Eye (tissue), 1 donor: ENCODE data around the gene MTFMT.
"Not testable (repeated sequence)": the region's sequence is repeated elsewhere in the genome, so short reads cannot be mapped to it uniquely, and the experiment has no call there.

Source experiments
- DNase-seq: peaks from one replicate; pipeline ENCODE4 v3.0.0-alpha.2; 2015

Gene MTFMT

GRCh38 chr15:65034719-65035118 is 5.3 kb upstream of the MTFMT start:
- no peak for DNase-seq

DNA sequence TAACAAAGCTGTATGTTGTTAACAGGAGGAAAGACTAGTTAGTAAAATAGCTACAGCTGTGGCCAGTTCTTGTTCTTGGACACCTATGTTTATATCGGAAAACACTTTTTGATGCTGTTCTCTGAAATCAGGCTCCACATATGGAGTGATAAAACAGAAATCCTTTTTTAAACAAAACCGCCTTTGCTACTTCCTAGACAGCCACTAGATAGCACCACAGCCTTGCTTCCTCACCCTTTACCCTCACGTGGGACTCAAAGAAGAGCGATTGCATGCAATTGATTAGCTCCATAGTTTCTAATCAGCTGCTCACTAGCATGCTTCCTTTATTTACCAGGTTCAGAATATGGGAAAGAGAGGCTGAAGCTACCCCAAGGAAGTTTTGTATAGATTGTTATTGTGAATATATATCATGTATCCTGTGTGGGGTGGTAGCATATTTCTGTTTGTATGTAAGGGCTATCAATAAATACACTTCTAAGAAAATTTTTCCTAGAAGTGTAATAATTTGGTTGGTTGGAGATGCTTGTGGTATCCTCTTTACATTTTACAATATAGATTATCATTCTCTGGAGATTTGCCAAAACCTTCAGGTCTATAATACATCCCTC is 4.3 kb upstream of the MTFMT start:
- peak; percentile 69 for DNase-seq

GRCh38 chr15:65032801-65033537 is 3.5 kb upstream of the MTFMT start:
- DNase-seq: peak; percentile 82

DNA sequence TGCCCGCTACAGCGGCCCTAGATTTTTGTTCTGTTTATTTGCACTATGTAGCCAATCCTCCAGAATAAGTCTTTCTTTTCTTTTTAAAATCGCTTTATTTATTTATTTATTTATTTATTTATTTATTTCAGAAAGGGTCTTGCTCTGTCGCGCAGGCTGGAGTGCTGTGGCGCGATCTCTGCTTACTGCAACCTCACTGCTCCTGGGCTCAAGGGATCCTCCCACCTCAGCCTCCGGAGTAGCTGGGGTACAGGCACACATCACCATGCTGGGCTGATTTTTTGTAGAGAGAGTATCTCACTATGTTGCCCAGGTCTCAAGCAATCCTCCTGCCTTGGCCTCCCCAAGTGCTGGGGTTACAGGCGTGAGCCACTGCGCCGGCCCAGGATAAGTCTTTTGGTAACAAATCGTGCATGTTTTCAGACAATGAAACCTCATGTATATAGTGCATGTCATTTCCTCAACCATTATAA is 333 bp upstream of the MTFMT start:
- no peak for DNase-seq

DNA sequence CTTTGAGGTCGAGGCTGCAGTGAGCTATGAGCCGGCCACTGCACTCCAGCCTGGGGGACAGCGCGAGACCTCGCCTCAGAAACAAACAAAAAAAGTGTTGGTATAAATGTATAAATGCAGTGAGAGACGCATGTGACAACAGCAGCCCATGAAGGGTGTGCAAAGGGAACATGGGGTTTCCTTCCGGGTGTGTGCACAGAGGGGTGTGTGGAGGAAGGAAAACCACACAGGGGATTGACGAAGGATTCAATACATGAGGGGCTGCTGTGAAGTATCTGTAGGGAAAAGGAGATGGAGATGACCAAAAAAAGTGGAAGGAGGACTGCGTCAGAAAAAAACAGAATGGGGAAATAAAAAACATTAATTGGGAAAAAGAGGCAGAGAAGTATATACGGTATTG is 1.1 kb downstream of the MTFMT start:
- no peak for DNase-seq

- DNase-seq: no peak
Observed at GRCh38 chr15:65027593-65027992, 1.8 kb downstream of the MTFMT start.

- no peak for DNase-seq
Observed at GRCh38 chr15:65026756-65027155, 2.7 kb downstream of the MTFMT start.

GRCh38 chr15:65021488-65021887 is 8.0 kb downstream of the MTFMT start:
- no peak for DNase-seq

- DNase-seq: no peak
Observed at GRCh38 chr15:65020419-65020818, 9.0 kb downstream of the MTFMT start.

- DNase-seq: not testable (repeated sequence)
Observed at GRCh38 chr15:65011198-65011597, 18.2 kb downstream of the MTFMT start.

DNA sequence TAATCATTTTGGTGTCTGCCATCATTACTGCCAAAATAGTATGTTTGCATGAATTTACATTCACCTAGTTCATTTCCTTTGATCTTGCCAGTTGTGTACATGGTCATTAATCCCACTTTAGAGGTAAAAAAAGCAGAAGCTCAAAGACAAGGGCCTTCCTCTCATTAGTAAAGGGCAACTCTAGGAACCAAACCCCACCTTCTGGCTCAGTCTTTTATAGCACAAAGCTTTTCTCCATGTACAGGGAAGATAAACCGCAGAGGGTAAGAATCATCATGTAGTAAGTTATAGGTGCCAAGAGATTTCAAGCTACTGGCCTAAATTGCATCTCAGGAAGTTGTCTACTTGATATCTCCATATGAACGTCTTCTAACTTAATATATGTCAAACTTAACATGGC is 20.5 kb downstream of the MTFMT start:
- no peak for DNase-seq

- no peak for DNase-seq
Observed at GRCh38 chr15:65006876-65007275, 22.6 kb downstream of the MTFMT start.

- DNase-seq: no peak
Observed at GRCh38 chr15:65004993-65005392, 24.4 kb downstream of the MTFMT start.

DNA sequence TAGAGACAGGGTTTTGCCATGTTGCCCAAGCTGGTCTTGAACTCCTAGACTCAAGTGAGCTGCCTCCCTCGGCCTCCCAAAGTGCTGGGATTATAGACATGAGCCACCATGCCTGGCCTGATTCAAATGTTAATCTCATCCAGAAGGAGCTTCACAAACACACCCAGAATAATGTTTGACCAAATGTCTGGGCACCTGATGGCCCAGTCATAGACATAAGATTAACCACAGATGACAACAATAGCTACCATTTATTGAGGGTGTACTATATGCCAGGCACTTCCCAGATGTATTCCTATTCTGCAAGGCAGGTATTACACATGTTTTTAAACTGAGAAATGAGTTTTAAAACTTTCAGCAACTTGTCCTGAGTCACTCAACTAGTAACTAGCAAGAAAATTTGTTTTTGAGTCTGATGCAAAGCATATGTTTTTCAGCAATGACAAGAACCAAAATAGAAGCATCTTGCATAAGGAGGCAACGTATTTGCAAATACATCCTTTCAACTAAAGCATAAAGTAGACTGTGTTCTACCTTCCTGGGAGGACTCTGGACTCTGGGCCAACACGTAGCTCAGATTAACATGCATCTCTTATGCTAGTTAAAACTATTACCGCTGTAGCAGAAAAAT is 31.6 kb downstream of the MTFMT start:
- no peak for DNase-seq

GRCh38 chr15:64997066-64997465 is 32.4 kb downstream of the MTFMT start:
- no peak for DNase-seq

- no peak for DNase-seq
Observed at GRCh38 chr15:64993290-64993689, 36.1 kb downstream of the MTFMT start.

DNA sequence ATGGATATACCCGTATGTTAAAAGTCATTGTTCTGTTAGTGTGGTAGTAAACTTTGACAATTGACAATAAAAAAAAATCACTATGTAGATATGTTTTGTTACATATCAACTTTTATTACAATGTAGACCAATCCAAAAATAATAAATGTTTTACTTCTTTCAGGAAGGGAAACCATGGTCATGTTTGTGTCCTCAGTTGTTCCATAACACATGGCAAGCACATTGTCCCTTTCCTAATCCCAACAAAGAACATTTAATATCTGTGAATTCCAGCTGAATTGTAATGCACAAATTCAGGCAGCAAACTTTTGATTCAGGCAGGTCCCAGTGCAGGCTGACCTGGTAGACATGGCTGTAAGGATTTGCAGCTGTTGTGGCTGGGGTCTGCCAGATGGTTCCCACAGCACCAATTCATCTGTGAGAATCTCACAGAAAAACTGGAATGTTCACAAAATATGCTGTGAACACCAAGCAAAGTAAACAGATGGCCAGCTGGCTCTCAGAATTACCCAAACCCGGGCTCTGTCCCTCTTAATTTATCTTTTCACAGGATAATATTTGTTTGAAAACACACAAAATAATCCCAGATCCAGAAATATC is 37.8 kb downstream of the MTFMT start:
- DNase-seq: peak; percentile 59

- DNase-seq: no peak
Observed at GRCh38 chr15:64990168-64990470, 39.3 kb downstream of the MTFMT start.

DNA sequence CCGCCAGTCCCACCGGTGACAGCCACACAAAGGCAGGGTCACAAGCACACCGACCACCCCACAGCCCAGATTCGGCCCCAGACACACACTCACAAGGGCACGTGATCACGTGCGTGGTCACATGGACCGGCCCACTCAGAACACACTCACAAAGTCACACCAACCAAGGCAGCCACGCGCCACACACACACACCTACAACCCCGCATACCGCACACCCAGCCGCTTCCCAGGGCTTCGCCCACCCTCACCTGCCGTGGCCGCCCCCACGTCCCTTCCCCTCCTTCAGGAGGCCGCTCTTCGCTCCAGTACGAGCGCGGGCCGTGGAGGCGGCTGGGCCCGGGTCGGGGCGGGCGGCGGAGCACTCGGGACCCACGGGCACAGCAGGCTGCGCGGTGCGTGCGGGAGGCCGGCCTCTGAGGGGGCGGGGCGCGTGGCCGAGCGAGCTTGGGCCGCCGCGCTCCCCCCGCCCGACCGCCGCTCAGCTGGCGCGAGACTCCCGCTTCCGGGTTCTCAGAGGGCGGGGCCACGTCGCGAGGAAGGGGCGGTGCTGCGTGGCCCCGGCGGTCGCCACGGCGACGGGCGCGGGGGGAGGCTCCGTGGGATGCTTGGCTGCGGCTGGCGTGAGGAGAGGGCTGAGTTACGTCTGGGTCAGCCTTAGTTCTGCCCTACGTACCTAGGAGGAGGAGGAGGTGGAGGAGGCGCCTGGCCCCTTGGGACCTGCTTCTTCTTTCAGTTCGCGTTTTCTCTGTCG is 39.8 kb downstream of the MTFMT start, which contains the start of gene SPG21:
TSS of gene SPG21 (minus strand) at position 499 of the 752 bp plus-strand sequence. CDS start 6,345 bp downstream, outside the sequence.
- peak; percentile 96 for DNase-seq

DNA sequence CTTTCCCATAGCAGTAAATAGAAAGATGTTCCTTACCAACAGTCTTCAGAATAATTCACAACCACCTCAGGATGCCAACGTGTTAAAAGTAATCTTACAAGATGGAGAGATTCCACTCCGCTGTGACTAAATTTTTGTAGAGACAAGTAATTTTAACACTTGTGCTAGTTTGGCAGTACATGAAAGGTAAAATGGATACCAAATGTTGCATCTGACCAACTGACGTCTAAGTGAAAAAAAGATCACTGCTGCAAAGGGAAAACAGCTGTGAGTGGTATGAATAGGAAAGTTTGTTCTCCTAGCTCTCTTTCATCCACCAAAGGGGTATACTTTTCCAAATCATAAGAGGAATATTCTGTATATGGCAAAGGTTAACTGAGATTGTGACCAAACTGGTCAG is 42.3 kb downstream of the MTFMT start:
- peak; percentile 26 for DNase-seq

DNA sequence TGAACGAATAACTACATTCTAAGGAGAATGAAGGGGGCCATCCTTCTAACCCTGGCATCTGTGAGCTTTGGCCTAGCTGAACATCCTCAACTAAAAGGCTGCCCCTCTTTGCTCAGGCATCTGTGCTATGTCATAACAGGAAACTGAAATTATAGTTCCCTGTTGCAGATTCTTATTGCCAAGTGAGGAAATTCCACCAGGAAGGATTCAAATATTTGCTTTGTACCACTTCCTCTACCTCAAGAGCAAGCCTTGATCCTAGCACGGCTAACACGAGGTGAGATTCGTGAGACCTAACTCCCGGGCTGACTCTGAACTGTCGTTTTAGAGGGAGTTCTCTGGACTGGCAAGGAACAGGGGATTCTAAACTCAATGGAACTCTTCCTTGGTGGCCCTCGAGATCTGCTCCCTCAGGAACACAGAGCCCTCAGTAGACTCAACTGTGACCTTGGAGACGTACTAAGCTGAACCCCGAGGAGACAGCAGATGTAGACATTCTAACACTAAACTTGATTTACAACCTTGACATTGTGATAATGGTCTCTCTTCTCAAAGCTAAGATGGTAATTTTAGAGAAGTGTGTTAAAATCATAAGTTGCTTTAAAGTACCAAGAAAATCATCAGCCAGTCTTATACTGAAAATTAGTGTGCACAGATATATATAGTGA is 43.9 kb downstream of the MTFMT start:
- DNase-seq: no peak

DNA sequence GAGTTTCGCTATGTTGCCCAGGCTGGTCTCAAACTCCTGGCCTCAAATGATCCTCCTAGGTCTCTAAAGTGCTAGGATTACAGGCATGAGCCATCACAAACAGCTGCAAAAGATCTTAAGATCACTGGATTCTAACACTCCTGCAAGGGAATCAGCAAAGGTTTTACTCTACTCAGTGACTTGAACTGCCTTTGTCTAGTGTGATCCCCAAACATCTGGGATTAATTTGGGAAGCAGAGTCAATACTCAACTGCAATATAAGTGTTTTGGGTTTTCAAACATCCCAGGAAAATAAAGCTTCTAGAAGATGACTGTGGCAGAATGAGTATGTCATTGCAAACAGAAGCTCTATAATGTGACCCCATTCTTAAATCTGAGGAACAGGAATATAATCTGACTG is 47.0 kb downstream of the MTFMT start:
- DNase-seq: peak; percentile 35
